ENCODE measurements around the gene SLC47A1. TPM values are rescaled to one million over a fixed set of nuclear protein-coding genes. Genes with fewer than 3 reads are reported as not detected.

SLC47A1 gene
- total and polyA plus RNA-seq, 2 of the 13 experiments (the other 11 are each of a cell fraction or from before 2014, with no cell fraction given): 42.1 to 67.5 TPM

DNA sequence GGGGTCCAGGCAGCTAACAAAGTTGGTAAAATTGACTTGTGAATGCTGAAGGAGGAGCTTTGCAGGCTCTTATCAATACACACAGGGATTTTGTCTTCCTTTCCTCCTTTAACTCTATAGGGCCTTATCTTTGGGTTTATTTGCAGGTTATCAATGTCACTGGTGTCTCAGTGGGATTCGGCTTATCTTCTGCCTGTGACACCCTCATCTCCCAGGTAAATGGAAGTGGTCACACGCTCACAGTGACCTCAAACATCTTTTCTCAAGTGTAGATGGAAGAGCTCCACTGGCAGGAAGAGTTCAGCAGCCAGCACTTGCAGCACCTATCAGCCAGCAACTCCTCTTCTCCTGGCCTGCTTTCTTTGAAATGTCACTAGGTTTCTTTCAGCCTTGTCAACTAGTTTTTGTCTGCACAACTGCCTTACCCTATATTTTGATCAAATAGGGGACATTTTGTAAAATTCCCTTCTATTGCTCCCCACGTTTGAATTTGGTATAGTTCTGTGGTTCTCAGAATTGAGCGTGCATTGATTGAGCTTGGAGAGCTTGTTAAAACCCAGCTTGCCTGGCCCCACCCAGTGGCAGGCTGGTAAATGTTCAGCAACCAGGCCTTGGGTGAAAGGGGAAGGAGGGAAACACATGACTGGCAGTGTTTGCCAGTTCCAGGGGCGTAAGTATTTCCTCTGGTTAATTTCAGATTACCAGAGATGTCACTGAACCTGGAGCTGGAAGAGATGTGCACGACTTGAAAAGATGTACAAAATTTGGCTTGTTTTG lies 12.8 kb downstream of the SLC47A1 start (continued):
- TF ChIP-seq GMEB2 (CRISPR knock-in tag; IDR thresholded peaks at IDR 0.05; ENCODE audit: low read depth) (no peak), SUZ12 (IDR thresholded peaks at IDR 0.05; ENCODE audit: low read depth, low read length) (no peak), ZNF460 (CRISPR knock-in tag; IDR thresholded peaks at IDR 0.05; ENCODE audit: borderline replicate concordance) (no peak), RFX5 (IDR thresholded peaks at IDR 0.05; ENCODE audit: low read depth, low read length) (no peak), ZNF281 (CRISPR knock-in tag; IDR thresholded peaks at IDR 0.05; ENCODE audit: borderline replicate concordance) (no peak), ZNF607 (CRISPR knock-in tag; IDR thresholded peaks at IDR 0.05; ENCODE audit: borderline replicate concordance) (no peak), STAG1 (CRISPR knock-in tag; IDR thresholded peaks at IDR 0.05) (peak; percentile 55), ZNF891 (CRISPR knock-in tag; IDR thresholded peaks at IDR 0.05) (no peak), ZKSCAN8 (CRISPR knock-in tag; IDR thresholded peaks at IDR 0.05; ENCODE audit: borderline replicate concordance) (no peak), SOX5 (CRISPR knock-in tag; IDR thresholded peaks at IDR 0.05; ENCODE audit: borderline replicate concordance) (no peak), HOXA7 (CRISPR knock-in tag; IDR thresholded peaks at IDR 0.05) (no peak), ARNT (IDR thresholded peaks at IDR 0.05) (no peak), ZNF484 (CRISPR knock-in tag; IDR thresholded peaks at IDR 0.05; ENCODE audit: borderline replicate concordance, low read depth) (no peak), ONECUT2 (CRISPR knock-in tag; IDR thresholded peaks at IDR 0.05) (peak; percentile 35; the same call in 1 of the 2 replicates), ZNF83 (CRISPR knock-in tag; IDR thresholded peaks at IDR 0.05; ENCODE audit: borderline replicate concordance) (no peak), WIZ (CRISPR knock-in tag; IDR thresholded peaks at IDR 0.05) (no peak), ATF7-NPFF (CRISPR knock-in tag; IDR thresholded peaks at IDR 0.05; ENCODE audit: low read depth) (no peak), ZNF354B (CRISPR knock-in tag; IDR thresholded peaks at IDR 0.05) (no peak), BHLHE40 (IDR thresholded peaks at IDR 0.05; ENCODE audit: low read length) (no peak), KLF12 (CRISPR knock-in tag; IDR thresholded peaks at IDR 0.05; ENCODE audit: borderline replicate concordance) (no peak), RAD21 (CRISPR knock-in tag; IDR thresholded peaks at IDR 0.05) (0 out of 2 replicates have a peak, but pooled peaks have one; percentile 52), KAT7 (CRISPR knock-in tag; IDR thresholded peaks at IDR 0.05; ENCODE audit: borderline replicate concordance) (no peak)
- TF ChIP-seq, protein P1, sequence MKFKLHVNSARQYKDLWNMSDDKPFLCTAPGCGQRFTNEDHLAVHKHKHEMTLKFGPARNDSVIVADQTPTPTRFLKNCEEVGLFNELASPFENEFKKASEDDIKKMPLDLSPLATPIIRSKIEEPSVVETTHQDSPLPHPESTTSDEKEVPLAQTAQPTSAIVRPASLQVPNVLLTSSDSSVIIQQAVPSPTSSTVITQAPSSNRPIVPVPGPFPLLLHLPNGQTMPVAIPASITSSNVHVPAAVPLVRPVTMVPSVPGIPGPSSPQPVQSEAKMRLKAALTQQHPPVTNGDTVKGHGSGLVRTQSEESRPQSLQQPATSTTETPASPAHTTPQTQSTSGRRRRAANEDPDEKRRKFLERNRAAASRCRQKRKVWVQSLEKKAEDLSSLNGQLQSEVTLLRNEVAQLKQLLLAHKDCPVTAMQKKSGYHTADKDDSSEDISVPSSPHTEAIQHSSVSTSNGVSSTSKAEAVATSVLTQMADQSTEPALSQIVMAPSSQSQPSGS (CRISPR knock-in tag; IDR thresholded peaks at IDR 0.05): no peak
